Inflammatory macrophage treated with lipopolysaccharide for 4 hours (primary cell): Measurements from ENCODE around the gene ABLIM3.

Experiments
- DNase-seq: peaks from one replicate; pipeline ENCODE4 v3.0.0-alpha.2; 2020

Gene ABLIM3

GRCh38 chr5:149141224-149141956, at the start of gene ABLIM3:
Gene ABLIM3 (plus strand): TSS chr5:149141493. CDS start chr5:149142096, 603 bp downstream.
- DNase-seq: peak; percentile 57

DNA sequence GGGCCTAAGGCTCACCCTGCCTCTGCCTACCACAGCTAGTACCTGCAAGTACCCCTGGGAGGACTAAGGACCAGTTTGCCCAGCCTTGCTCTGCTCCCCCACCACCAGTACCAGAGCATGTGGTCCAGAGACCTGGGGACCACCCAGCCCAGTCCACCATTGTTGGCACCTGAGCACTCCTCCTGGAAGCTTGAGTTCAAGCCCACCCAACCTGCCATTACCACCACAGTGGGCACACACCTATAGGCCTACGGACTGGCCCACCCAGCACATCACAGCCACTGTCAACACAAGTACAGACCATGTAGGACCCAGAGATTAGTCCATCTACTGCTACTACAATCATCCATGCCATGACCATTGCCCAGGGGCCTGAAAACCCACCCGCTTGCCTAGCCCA, 47.7 kb upstream of the ABLIM3 start:
- no peak for DNase-seq

DNA sequence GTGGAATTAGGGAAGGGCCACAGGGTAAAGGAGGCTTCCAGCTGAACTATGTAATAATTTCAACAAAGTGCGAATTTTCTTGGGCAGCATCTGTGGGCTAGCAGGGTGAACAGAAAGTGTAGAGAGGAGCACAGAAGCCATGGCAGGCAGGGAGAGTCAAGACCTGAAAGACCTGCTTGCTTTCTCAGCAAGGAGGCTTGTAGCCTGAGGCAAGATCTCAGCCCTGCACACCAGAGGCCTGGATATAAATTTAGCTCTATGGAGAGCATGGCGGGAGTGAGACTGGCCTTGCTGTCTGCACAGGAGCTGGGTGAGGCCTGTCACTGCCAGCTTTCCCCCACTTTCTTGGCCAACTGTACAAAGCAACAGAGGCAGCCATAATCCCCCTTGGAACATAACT, 46.3 kb upstream of the ABLIM3 start:
- no peak for DNase-seq

DNA sequence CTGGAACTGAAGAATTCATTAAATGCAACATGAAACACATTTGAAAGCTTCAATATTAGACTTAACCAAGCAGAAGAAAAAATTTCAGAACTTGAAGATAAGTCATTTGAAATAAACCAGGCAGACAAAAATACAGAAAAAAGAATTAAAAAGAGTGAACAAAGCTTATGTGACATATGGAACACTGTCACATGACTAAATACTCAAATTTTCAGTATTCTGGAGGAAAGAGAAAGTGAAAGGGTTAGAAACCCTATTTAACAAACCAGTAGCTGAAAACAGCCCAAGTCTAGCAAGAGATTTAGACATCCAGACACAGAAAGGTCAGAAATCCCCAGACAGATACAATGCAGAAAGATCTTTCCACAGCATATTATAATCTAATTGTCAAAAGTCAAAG, 41.4 kb upstream of the ABLIM3 start:
- DNase-seq: peak; percentile 43

DNA sequence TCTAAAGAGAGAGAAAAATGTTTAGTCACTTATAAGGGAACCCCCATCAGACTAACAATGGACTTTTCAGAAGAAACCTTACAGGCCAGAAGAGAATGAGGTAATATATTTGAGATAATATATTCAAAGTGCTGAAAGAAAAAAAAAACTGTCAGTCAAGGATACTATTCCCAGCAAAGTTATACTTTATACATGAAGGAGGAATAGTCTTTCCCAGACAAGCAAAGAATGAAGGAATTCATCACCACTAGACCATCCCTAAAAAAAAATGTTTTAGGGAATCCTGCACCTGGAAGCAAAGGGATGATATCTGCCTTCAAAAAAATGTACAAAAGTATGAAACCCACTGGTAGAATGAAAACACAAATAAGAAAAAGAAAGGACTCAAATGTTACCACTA, 41.0 kb upstream of the ABLIM3 start:
- no peak for DNase-seq

- DNase-seq: no peak
Observed at GRCh38 chr5:149108651-149109280, 32.5 kb upstream of the ABLIM3 start.

GRCh38 chr5:149110406-149110805, 30.9 kb upstream of the ABLIM3 start:
- no peak for DNase-seq

DNA sequence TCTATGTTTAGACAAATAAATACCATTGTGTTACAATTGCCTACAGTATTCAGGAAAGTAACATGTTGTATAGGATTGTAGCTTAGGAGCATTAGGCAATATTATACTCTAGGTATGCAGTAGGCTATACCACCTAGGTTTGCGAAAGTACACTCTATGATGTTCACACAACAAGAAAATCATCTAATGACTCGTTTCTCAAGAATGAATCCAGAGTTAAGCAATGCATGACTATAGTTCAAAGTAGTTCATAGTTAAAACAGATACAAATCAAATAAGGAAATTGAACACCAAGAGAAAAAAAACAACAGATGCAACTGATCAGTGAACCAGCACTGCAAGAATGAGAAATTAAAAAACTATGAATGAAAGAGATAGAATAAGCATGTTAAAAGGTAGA, 27.6 kb upstream of the ABLIM3 start:
- DNase-seq: peak; percentile 19

- peak; percentile 58 for DNase-seq
Observed at GRCh38 chr5:149114403-149115312, 26.6 kb upstream of the ABLIM3 start.

- no peak for DNase-seq
Observed at GRCh38 chr5:149117970-149118369, 23.3 kb upstream of the ABLIM3 start.

DNA sequence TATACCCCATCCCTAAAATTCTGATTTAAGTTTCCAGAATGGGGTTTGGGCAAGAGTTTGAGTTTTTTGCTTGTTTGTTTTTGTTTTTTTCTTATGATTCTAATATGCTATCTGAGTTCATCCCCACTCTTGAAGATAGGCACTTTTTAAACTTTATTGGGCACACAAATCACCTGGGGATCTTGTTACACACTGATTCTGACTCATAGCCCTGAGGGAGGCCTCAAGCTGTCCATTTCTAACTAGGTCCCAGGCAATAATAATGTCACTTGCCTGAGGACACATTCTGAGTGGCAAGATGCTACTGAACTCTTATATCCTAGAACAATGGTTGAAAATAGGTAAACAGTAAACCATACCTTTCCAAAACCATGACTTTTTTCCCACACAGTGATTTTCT, 22.8 kb upstream of the ABLIM3 start:
- DNase-seq: no peak

- DNase-seq: no peak
Observed at GRCh38 chr5:149121145-149121544, 20.1 kb upstream of the ABLIM3 start.

DNA sequence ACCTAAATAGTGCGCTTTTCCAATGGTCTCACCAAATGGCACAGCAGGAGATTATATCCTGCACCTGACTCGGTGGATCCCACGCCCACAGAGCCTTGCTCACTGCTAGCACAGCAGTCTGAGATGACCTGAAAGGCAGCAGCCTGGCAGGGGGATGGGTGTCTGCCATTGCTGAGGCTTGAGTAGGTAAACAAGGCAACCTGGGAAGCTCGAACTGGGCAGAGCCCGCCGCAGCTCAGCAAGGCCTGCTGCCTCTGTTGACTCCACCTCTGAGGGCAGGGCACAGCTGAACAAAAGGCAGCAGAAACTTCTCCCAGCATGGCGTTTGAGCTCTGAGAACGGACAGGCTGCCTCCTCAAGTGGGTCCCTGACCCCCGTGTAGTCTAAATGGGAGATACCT, 18.1 kb upstream of the ABLIM3 start:
- no peak for DNase-seq

GRCh38 chr5:149125386-149125891, 15.9 kb upstream of the ABLIM3 start:
- DNase-seq: no peak

DNA sequence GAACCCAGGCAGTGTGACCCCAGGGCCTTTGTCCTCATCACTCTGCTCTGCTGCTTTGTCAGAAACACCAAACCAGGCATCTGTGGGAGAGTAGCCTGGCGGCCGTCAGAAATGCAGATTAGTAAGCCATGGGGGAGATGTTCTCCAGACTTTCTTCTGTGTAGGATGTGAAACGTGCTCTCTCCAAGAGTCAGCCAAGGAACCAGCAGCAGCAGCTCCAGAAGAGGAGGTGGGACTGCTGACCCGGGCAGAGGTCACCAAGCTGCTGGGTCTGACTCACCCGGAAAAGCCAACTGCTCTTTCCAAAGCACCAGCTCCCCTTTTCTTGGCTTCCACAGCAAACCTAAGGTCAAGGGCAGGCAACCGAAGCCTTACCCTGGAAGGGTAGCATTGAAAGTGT, 14.4 kb upstream of the ABLIM3 start:
- DNase-seq: no peak

DNA sequence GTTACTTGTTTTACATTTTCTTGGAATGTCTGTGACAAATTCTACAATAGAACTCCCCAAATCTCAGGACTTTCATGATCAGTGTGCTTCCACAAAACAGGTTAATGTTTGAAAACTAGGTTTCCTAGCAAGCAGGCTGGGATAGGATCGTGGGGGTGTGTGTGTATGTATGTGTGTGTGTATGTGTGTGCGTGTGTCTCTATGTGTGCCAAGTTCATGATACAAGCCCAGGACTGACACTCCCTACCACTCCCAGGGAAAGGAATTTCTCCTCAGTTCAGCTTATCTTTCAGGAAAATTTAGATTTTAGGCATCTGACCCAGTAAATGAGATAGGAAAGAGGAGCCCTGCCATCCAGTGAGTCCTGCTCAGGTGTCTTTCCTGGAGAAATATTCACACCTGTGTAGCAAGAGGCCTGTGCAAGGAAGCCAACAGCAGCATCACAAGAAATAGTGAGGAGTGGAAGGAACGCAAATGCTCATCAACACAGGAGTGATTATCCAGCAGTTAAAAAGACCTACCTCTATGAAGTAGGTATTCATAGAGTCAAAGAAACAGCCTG, 13.8 kb upstream of the ABLIM3 start:
- DNase-seq: no peak

GRCh38 chr5:149128023-149128875, 13.0 kb upstream of the ABLIM3 start:
- DNase-seq: peak; percentile 16

DNA sequence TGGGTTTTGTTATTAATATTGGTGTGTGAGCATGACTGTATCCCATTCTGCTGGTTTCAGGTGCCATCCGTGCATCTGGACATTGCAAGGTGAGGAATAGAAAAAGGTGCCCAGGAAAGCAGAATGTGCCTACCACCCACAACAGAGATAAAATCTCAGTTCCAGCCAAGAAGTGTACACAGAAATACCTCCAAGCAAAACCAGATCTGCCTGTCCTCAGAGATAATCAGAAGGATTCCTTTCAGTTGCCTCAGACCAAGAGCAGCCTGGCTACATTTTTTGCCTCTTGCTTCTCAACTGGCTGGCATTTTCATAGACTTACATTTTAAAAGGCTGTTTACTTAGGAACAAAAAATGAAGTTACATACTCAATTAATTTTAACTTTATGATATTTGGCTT, 12.1 kb upstream of the ABLIM3 start:
- DNase-seq: no peak

GRCh38 chr5:149130121-149130914, 11.0 kb upstream of the ABLIM3 start:
- no peak for DNase-seq

DNA sequence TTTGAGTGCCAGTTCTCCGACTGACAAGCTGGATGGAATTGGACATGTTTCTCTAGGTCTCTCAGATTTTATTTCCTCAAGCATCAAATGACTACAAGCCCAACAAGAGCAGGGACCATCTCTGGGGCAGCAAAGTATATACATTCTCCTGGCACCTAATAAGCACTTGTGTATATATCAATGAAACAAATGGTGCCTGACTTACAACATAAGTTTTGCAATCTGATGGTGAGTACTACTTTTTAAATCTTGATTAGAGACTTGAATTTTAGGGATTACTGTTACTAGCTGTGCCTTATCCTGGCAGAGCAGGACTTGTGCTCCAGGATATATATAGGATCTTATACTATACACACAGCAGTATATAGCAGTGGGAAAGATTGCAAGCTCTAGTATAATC, 8.8 kb upstream of the ABLIM3 start:
- DNase-seq: no peak
